Measurements from ENCODE around the gene CILP2. TPM values are rescaled to one million over a fixed set of nuclear protein-coding genes. Genes with fewer than 3 reads are reported as not detected.

The CILP2 gene
- total and polyA plus RNA-seq, 2 donors (not counting 1 experiment from before 2014, with no cell fraction given), result 0.10 to 0.66 TPM

DNA sequence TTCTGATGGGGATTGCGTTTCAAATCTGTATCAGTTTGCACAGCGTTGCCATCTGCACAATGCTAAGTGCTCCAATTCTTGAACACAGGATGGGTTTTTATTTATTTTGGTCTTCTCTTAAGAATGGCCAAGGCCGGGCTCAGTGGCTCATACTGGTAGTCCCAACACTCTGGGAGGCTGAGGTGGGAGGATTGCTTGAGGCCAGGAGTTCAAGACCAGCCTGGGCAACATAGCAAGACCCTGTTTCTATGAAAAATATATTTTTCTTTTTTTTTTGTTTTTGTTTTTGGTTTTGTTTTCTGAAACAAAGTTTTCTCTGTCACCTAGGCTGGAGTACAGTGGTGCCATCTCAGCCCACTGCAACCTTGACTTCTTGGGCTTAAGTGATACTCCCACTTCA, 14.9 kb upstream of the CILP2 start:
- no peak overlapping the region for H3K4me2 ChIP-seq (ENCODE audit: extremely low read depth, insufficient read depth, low read length)
- no peak for DNase-seq (ENCODE audit: low read depth in 2 of 2)
- peaks cover 7% of the 10 kb centered on the region for H3K36me3 ChIP-seq (ENCODE audit: control insufficient read depth, insufficient read depth, low read length)
- H3K4me3 ChIP-seq (replicated peaks in 1 of 4; ENCODE audit: control extremely low read depth in 1 of 4, insufficient read depth in 1 of 4, low read depth in 3 of 4, low read length in 4 of 4), result no peak overlapping the region
- no peaks in the 10 kb centered on the region for H3K4me1 ChIP-seq (ENCODE audit: control insufficient read depth, extremely low read depth, insufficient read depth, low read length)
- H3K27me3 ChIP-seq (ENCODE audit: control insufficient read depth, insufficient read depth, low read length), result no peaks in the 10 kb centered on the region
- no peaks in the 10 kb centered on the region for H3K9me3 ChIP-seq (ENCODE audit: control insufficient read depth, insufficient read depth, low read depth, low read length)
- H3K27ac ChIP-seq (ENCODE audit: insufficient read depth, low read length), result no peak overlapping the region
- H2AFZ ChIP-seq (ENCODE audit: low read length), result no peak overlapping the region
- no peak overlapping the region for H3K9ac ChIP-seq (ENCODE audit: insufficient read depth, low read length)
- H3K79me2 ChIP-seq (ENCODE audit: control insufficient read depth, insufficient read depth, low read length), result peaks cover 8% of the 10 kb centered on the region
- H4K20me1 ChIP-seq (ENCODE audit: control insufficient read depth, extremely low read depth, insufficient read depth, low read length), result no peaks in the 10 kb centered on the region
- TF ChIP-seq EZH2 (IDR thresholded peaks at IDR 0.05; ENCODE audit: low read length, missing control alignments), result no peak

DNA sequence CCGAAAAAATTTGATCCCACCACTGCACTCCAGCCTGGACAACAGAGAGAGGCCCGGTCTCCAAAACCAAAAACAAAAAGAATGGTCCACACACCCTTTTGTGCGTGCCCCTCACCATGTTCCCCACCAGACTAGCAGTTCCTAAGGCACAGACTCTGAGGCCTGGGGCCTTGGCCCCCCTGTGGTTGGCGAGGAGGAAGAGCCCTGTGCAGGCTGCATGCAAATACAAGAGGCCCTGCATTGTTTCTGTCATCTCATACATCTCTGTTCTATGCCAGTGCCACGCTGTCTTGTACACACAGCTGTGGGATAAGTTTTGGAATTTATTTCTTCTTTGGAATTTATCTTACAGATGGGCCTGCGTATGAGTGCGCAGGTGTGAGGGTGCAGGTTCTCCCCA, 14.0 kb upstream of the CILP2 start:
- Histone ChIP-seq H3K4me3 (replicated peaks in 1 of 4; ENCODE audit: control extremely low read depth in 1 of 4, insufficient read depth in 1 of 4, low read depth in 3 of 4, low read length in 4 of 4) (no peak overlapping the region), H3K9ac (ENCODE audit: insufficient read depth, low read length) (no peak overlapping the region), H3K9me3 (ENCODE audit: control insufficient read depth, insufficient read depth, low read depth, low read length) (no peaks in the 10 kb centered on the region), H3K36me3 (ENCODE audit: control insufficient read depth, insufficient read depth, low read length) (peaks cover 7% of the 10 kb centered on the region), H3K4me1 (ENCODE audit: control insufficient read depth, extremely low read depth, insufficient read depth, low read length) (no peaks in the 10 kb centered on the region), H2AFZ (ENCODE audit: low read length) (no peak overlapping the region), H3K27me3 (ENCODE audit: control insufficient read depth, insufficient read depth, low read length) (no peaks in the 10 kb centered on the region), H4K20me1 (ENCODE audit: control insufficient read depth, extremely low read depth, insufficient read depth, low read length) (no peaks in the 10 kb centered on the region), H3K4me2 (ENCODE audit: extremely low read depth, insufficient read depth, low read length) (no peak overlapping the region), H3K27ac (ENCODE audit: insufficient read depth, low read length) (no peak overlapping the region), H3K79me2 (ENCODE audit: control insufficient read depth, insufficient read depth, low read length) (peaks cover 6% of the 10 kb centered on the region)
- TF ChIP-seq, protein P1, sequence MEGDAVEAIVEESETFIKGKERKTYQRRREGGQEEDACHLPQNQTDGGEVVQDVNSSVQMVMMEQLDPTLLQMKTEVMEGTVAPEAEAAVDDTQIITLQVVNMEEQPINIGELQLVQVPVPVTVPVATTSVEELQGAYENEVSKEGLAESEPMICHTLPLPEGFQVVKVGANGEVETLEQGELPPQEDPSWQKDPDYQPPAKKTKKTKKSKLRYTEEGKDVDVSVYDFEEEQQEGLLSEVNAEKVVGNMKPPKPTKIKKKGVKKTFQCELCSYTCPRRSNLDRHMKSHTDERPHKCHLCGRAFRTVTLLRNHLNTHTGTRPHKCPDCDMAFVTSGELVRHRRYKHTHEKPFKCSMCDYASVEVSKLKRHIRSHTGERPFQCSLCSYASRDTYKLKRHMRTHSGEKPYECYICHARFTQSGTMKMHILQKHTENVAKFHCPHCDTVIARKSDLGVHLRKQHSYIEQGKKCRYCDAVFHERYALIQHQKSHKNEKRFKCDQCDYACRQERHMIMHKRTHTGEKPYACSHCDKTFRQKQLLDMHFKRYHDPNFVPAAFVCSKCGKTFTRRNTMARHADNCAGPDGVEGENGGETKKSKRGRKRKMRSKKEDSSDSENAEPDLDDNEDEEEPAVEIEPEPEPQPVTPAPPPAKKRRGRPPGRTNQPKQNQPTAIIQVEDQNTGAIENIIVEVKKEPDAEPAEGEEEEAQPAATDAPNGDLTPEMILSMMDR (conservative IDR thresholded peaks at IDR 0.05 in 1 of 2, IDR thresholded peaks at IDR 0.05 in 1 of 2; ENCODE audit: low read depth in 1 of 2, low read length in 2 of 2), result no peak
- TF ChIP-seq EZH2 (IDR thresholded peaks at IDR 0.05; ENCODE audit: low read length, missing control alignments), result no peak
- DNase-seq (ENCODE audit: low read depth in 2 of 2), result no peak

DNA sequence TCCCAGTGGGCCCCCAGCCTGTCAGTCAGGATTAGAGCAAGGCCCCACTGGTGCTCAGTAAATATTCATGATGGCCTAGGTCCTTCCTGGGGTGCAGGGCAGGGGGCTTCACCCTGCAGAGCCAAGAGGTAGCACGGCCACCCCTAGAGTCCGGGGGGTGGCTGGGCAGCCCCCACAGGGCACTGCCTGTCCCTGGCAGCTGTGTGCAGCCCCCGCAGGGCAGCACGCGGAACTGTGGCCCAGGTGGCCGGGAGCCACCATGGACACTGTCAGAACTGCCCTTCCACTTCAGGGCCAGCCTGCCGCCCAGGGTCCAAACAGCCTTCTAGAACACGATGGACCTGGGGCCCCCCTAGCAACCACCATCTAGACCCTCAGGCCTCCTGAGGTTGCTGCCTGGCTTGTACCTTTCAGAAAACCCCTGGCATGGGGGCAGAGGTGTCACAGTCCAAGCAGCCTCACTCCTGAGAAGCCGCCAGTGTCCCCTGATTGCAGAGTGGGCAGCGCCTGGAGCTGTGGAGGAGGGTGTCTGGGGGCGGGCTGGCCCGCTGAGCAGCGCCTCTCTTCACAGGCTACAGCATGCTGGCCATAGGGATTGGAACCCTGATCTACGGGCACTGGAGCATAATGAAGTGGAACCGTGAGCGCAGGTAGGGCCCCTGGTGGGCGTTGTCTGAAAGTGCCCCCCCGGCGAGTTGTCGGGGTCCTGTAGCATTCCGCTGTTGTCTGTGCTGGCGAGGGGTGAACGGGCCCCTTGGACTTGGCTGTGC, 12.3 kb upstream of the CILP2 start:
- no peak overlapping the region for H3K4me2 ChIP-seq (ENCODE audit: extremely low read depth, insufficient read depth, low read length)
- H3K27ac ChIP-seq (ENCODE audit: insufficient read depth, low read length), result no peak overlapping the region
- no peaks in the 10 kb centered on the region for H4K20me1 ChIP-seq (ENCODE audit: control insufficient read depth, extremely low read depth, insufficient read depth, low read length)
- DNase-seq (ENCODE audit: low read depth in 2 of 2), result no peak
- peaks cover 5% of the 10 kb centered on the region for H3K36me3 ChIP-seq (ENCODE audit: control insufficient read depth, insufficient read depth, low read length)
- TF ChIP-seq, protein P1 (conservative IDR thresholded peaks at IDR 0.05 in 1 of 2, IDR thresholded peaks at IDR 0.05 in 1 of 2; ENCODE audit: low read depth in 1 of 2, low read length in 2 of 2), result no peak
- TF ChIP-seq EZH2 (IDR thresholded peaks at IDR 0.05; ENCODE audit: low read length, missing control alignments), result no peak
- no peak overlapping the region for H2AFZ ChIP-seq (ENCODE audit: low read length)
- no peaks in the 10 kb centered on the region for H3K27me3 ChIP-seq (ENCODE audit: control insufficient read depth, insufficient read depth, low read length)
- no peaks in the 10 kb centered on the region for H3K4me1 ChIP-seq (ENCODE audit: control insufficient read depth, extremely low read depth, insufficient read depth, low read length)
- peaks cover under 1% of the 10 kb centered on the region for H3K79me2 ChIP-seq (ENCODE audit: control insufficient read depth, insufficient read depth, low read length)
- no peaks in the 10 kb centered on the region for H3K9me3 ChIP-seq (ENCODE audit: control insufficient read depth, insufficient read depth, low read depth, low read length)
- no peak overlapping the region for H3K9ac ChIP-seq (ENCODE audit: insufficient read depth, low read length)
- H3K4me3 ChIP-seq (replicated peaks in 1 of 4; ENCODE audit: control extremely low read depth in 1 of 4, insufficient read depth in 1 of 4, low read depth in 3 of 4, low read length in 4 of 4), result no peak overlapping the region

Data from fibroblast of lung (primary cell).